Hepatocyte (in vitro differentiated cells): ENCODE data around the gene MDGA2.

Experiments used
- CTCF ChIP-seq: fragments of 200-600 bp; sonication (generic); IDR thresholded peaks from 2 replicates; pipeline ENCODE4 v1.5.1; 2016; ENCODE audit warnings: antibody characterized with exemption, mild to moderate bottlenecking; ENCODE audit not compliant: poor library complexity
- EZH2 ChIP-seq: fragments of 200-600 bp; sonication (generic); IDR thresholded peaks from 2 replicates; pipeline ENCODE4 v1.6.1; 2016; ENCODE audit warnings: antibody characterized with exemption, mild to moderate bottlenecking, borderline replicate concordance
- EZH2phosphoT487 ChIP-seq: fragments of 200-600 bp; sonication (generic); IDR thresholded peaks from one replicate; pipeline ENCODE4 v1.6.1; 2018; ENCODE audit warnings: antibody characterized with exemption, mild to moderate bottlenecking, low read depth, moderate library complexity; ENCODE audit not compliant: unreplicated experiment, severe bottlenecking

DNA sequence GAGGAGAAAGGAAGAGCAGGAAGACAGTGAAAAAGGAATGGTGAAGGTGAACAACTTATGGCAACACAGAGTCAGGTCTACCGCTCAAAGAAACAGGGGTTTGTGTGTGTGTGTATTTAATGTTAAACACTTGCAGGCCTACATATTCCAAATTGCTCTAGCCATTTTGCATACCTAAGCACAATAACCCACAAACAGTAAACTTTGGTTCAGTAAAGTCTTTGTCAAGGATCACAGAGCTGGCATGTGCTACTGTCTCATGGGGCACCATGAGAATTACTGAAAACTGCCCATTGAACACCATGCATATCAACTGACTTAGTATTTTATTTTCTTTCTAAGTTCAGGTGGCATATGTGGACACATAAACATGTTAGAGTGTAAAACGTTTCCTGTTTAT, 163.6 kb downstream of the MDGA2 start:
- TF ChIP-seq CTCF (no peak), EZH2 (no peak), EZH2phosphoT487 (no peak)
